HepG2 (cell line): ENCODE measurements around the gene CA7. TPM values are rescaled to one million over a fixed set of nuclear protein-coding genes. Genes with fewer than 3 reads are reported as not detected.

Experiments used
- EHMT2 ChIP-seq: fragments of 200-600 bp; sonication (generic); IDR thresholded peaks from 2 replicates; pipeline ENCODE4 v1.7.0; 2017; ENCODE audit warnings: antibody characterized with exemption, low read depth, low read length, borderline replicate concordance
- GABPA ChIP-seq, 2 experiments: IDR thresholded peaks; 2 replicates each; pipeline ENCODE4 v1.6.1; 2011 to 2016; ENCODE audit warnings: low read depth in 2 of 2, low read length in 1 of 2, missing biosample characterization in 1 of 2, missing genetic modification characterization in 1 of 2
- GTF2F1 ChIP-seq: fragments of 150-350 bp; IDR thresholded peaks from 2 replicates; pipeline ENCODE4 v1.6.1; 2014; ENCODE audit warnings: low read length
- MAFG ChIP-seq: sonication (generic); formaldehyde crosslinking; IDR thresholded peaks from 2 replicates; pipeline ENCODE4 v1.5.1; 2020; ENCODE audit warnings: mild to moderate bottlenecking, missing genetic modification reagents
- MYC ChIP-seq: sonication (generic); formaldehyde crosslinking; IDR thresholded peaks from 2 replicates; pipeline ENCODE4 v1.9.0; 2021; ENCODE audit warnings: missing genetic modification reagents, borderline replicate concordance
- NBN ChIP-seq: fragments of 450-650 bp; conservative IDR thresholded peaks from 2 replicates; pipeline ENCODE4 v1.6.1; 2017
- NFIC ChIP-seq: IDR thresholded peaks from 2 replicates; pipeline ENCODE4 v1.6.1; 2012; ENCODE audit warnings: mild to moderate bottlenecking, low read length, inconsistent platforms
- NFYC ChIP-seq: IDR thresholded peaks from 2 replicates; pipeline ENCODE4 v1.6.1; 2016; ENCODE audit warnings: missing genetic modification reagents, missing compliant biosample characterization
- PAX8 ChIP-seq: sonication (generic); formaldehyde crosslinking; IDR thresholded peaks from 2 replicates; pipeline ENCODE4 v1.8.0; 2022; ENCODE audit warnings: mild to moderate bottlenecking, missing genetic modification reagents, borderline replicate concordance
- PRMT3 ChIP-seq: sonication (generic); formaldehyde crosslinking; IDR thresholded peaks from 2 replicates; pipeline ENCODE4 v1.8.1; 2022; ENCODE audit warnings: low read depth, mild to moderate bottlenecking, moderate library complexity, missing genetic modification reagents, borderline replicate concordance
- RAD51 ChIP-seq: fragments of 450-650 bp; IDR thresholded peaks from 2 replicates; pipeline ENCODE4 v1.6.1; 2016; ENCODE audit warnings: borderline replicate concordance
- RCOR2 ChIP-seq: IDR thresholded peaks from 2 replicates; pipeline ENCODE4 v1.6.1; 2016; ENCODE audit warnings: missing biosample characterization, missing genetic modification reagents
- RXRB ChIP-seq: IDR thresholded peaks from 2 replicates; pipeline ENCODE4 v1.6.1; 2016; ENCODE audit warnings: borderline replicate concordance, missing genetic modification reagents, missing compliant biosample characterization
- SP2 ChIP-seq: sonication (generic); formaldehyde crosslinking; IDR thresholded peaks from 2 replicates; pipeline ENCODE4 v1.5.1; 2020; ENCODE audit warnings: mild to moderate bottlenecking, missing genetic modification reagents
- SYNCRIP ChIP-seq: fragments of 200-400 bp; formaldehyde crosslinking; IDR thresholded peaks from 2 replicates; pipeline ENCODE4 v1.6.1; 2018; ENCODE audit warnings: mild to moderate bottlenecking, low read depth, low read length; ENCODE audit not compliant: insufficient read depth
- TBX3 ChIP-seq: fragments of 450-650 bp; IDR thresholded peaks from 2 replicates; pipeline ENCODE4 v1.6.1; 2017; ENCODE audit warnings: antibody characterized with exemption, mild to moderate bottlenecking, inconsistent platforms, borderline replicate concordance
- TEAD2 ChIP-seq: sonication (generic); formaldehyde crosslinking; IDR thresholded peaks from 2 replicates; pipeline ENCODE4 v1.9.0; 2021; ENCODE audit warnings: missing genetic modification reagents
- TRIM24 ChIP-seq: sonication (generic); formaldehyde crosslinking; IDR thresholded peaks from 2 replicates; pipeline ENCODE4 v1.8.0; 2022; ENCODE audit warnings: mild to moderate bottlenecking, missing genetic modification reagents
- YEATS4 ChIP-seq: sonication (generic); formaldehyde crosslinking; IDR thresholded peaks from 2 replicates; pipeline ENCODE4 v1.4.0; 2020; ENCODE audit warnings: missing genetic modification reagents, borderline replicate concordance
- ZIK1 ChIP-seq: sonication (generic); formaldehyde crosslinking; IDR thresholded peaks from 2 replicates; pipeline ENCODE4 v1.5.0; 2020; ENCODE audit warnings: mild to moderate bottlenecking, low read depth, missing genetic modification reagents, borderline replicate concordance
- ZNF24 ChIP-seq: fragments of 450-650 bp; IDR thresholded peaks from 2 replicates; pipeline ENCODE4 v1.6.1; 2017; ENCODE audit warnings: antibody characterized with exemption, mild to moderate bottlenecking
- ZNF253 ChIP-seq: sonication (generic); formaldehyde crosslinking; IDR thresholded peaks from 2 replicates; pipeline ENCODE4 v1.8.0; 2022; ENCODE audit warnings: mild to moderate bottlenecking, missing genetic modification reagents, borderline replicate concordance
- ZNF430 ChIP-seq: sonication (generic); formaldehyde crosslinking; IDR thresholded peaks from 2 replicates; pipeline ENCODE4 v1.9.0; 2021; ENCODE audit warnings: mild to moderate bottlenecking, missing genetic modification reagents
- ZNF597 ChIP-seq: sonication (generic); formaldehyde crosslinking; IDR thresholded peaks from 2 replicates; pipeline ENCODE4 v1.5.0; 2020; ENCODE audit warnings: missing genetic modification reagents
- ZNF710 ChIP-seq: sonication (generic); formaldehyde crosslinking; IDR thresholded peaks from 2 replicates; pipeline ENCODE4 v1.5.0; 2020; ENCODE audit warnings: mild to moderate bottlenecking, missing genetic modification reagents, borderline replicate concordance
- ZSCAN22 ChIP-seq: sonication (generic); formaldehyde crosslinking; IDR thresholded peaks from 2 replicates; pipeline ENCODE4 v1.4.0; 2020; ENCODE audit warnings: mild to moderate bottlenecking, missing genetic modification reagents
- polyA plus RNA-seq, 8 experiments: library from polyadenylated mRNA; depleted of rRNA in 3 of 8; stranded (reverse) in 7 of 8; unstranded in 1 of 8; fragments of >200 nt; fragmentation: Illumina TruSeq in 4 of 8; extraction: Trizol in 4 of 8; gene quantifications; 2 replicates each; pipeline versions ENCODE4 v1.2.1 to v1.2.3, GENCODE V29; 2011 to 2016; ENCODE audit warnings: low read depth in 4 of 8, missing spikeins in 1 of 8, mixed read lengths in 1 of 8; ENCODE audit not compliant: insufficient read depth in 1 of 8
- total RNA-seq, 5 experiments: library from RNA; depleted of rRNA; stranded (reverse); fragments of >200 nt; fragmentation: Illumina TruSeq; extraction: Trizol; gene quantifications; 2 replicates each; pipeline ENCODE4 v1.2.3, GENCODE V29; 2016; ENCODE audit warnings: low read depth in 1 of 5

Gene CA7
- total and polyA plus RNA-seq, 2 of the 13 experiments (the other 11 are each of a cell fraction or from before 2014, with no cell fraction given): not detected

- no peak for TF ChIP-seq SYNCRIP
- no peak for TF ChIP-seq GTF2F1
- 0 out of 2 replicates have a peak, but pooled peaks have one; percentile 27 for TF ChIP-seq ZIK1 (CRISPR knock-in tag)
- peak; percentile 60; the same call in 1 of the 2 replicates for TF ChIP-seq ZNF24
- no peak for TF ChIP-seq GABPA (IDR thresholded peaks at IDR 0.05; ENCODE audit: low read depth, low read length)
- no peak for TF ChIP-seq GABPA (CRISPR knock-in tag; IDR thresholded peaks at IDR 0.05; ENCODE audit: low read depth)
- peak; percentile 91; the same call in 1 of the 2 replicates for TF ChIP-seq RCOR2 (CRISPR knock-in tag)
- 0 out of 2 replicates have a peak, but pooled peaks have one; percentile 7 for TF ChIP-seq MAFG (CRISPR knock-in tag)
- peak; percentile 95 for TF ChIP-seq ZNF430 (CRISPR knock-in tag)
- peak; percentile 90 for TF ChIP-seq ZNF710 (CRISPR knock-in tag)
- peak; percentile 53; the same call in 1 of the 2 replicates for TF ChIP-seq RXRB (CRISPR knock-in tag)
- TF ChIP-seq ZSCAN22 (CRISPR knock-in tag): no peak
- TF ChIP-seq NFYC: peak; percentile 24; the same call in 1 of the 2 replicates
- no peak for TF ChIP-seq EHMT2
- TF ChIP-seq PRMT3: no peak
- no peak for TF ChIP-seq NFIC
- TF ChIP-seq TRIM24: no peak
- TF ChIP-seq YEATS4 (CRISPR knock-in tag): peak; percentile 99
- TF ChIP-seq RAD51: no peak
- no peak for TF ChIP-seq NBN
- no peak for TF ChIP-seq ZNF597 (CRISPR knock-in tag)
- TF ChIP-seq TBX3: no peak
- TF ChIP-seq PAX8 (CRISPR knock-in tag): no peak; the same call in 1 of the 2 replicates
- TF ChIP-seq SP2 (CRISPR knock-in tag): no peak
- peak; percentile 53; the same call in 1 of the 2 replicates for TF ChIP-seq ZNF253 (CRISPR knock-in tag)
- peak; percentile 93 for TF ChIP-seq MYC
- peak; percentile 66; the same call in 1 of the 2 replicates for TF ChIP-seq TEAD2 (CRISPR knock-in tag)
Measured at GRCh38 chr16:66830422-66831404, 13.5 kb upstream of the CA7 start, which contains the start of gene NAE1 (continued).
